OCI-LY3 (cell line): ENCODE data around the gene ZNF511.

Source experiments
- EZH2phosphoT487 ChIP-seq: fragments of 200-600 bp; shearing (Covaris generic); IDR thresholded peaks from 2 replicates; pipeline ENCODE4 v1.6.1; 2018; ENCODE audit warnings: antibody characterized with exemption, mixed run types, low read depth
- TF ChIP-seq, protein P1 (sequence below): fragments of 200-600, 300-600 bp; sonication (generic); IDR thresholded peaks from 2 replicates; pipeline ENCODE4 v1.5.1; 2014; ENCODE audit warnings: antibody characterized with exemption, low read length, low read depth

DNA sequence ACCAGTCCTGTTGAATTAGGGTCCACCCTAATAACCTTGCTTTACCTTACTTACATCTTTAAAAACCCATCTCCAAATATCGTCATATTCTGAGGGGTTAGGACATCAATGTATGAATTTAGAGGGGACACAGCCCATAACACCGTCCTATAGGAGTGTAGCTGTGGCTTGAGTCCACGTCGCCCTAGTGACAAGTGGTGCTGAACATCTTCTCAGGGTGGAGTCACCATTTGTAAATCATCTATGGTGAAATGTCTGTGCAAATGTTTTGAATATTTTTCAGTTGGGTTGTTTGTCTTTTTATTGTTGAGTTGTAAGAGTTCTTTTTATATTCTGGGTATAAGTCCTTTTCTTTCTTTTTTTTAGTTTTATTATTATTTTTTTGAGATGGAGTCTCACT lies 33.3 kb downstream of the ZNF511 start:
- TF ChIP-seq, protein P1, sequence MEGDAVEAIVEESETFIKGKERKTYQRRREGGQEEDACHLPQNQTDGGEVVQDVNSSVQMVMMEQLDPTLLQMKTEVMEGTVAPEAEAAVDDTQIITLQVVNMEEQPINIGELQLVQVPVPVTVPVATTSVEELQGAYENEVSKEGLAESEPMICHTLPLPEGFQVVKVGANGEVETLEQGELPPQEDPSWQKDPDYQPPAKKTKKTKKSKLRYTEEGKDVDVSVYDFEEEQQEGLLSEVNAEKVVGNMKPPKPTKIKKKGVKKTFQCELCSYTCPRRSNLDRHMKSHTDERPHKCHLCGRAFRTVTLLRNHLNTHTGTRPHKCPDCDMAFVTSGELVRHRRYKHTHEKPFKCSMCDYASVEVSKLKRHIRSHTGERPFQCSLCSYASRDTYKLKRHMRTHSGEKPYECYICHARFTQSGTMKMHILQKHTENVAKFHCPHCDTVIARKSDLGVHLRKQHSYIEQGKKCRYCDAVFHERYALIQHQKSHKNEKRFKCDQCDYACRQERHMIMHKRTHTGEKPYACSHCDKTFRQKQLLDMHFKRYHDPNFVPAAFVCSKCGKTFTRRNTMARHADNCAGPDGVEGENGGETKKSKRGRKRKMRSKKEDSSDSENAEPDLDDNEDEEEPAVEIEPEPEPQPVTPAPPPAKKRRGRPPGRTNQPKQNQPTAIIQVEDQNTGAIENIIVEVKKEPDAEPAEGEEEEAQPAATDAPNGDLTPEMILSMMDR = no peak
- TF ChIP-seq EZH2phosphoT487 = no peak
